Right renal pelvis (tissue), 4 donors: ENCODE data around the gene UGT2B17. TPM values are rescaled to one million over a fixed set of nuclear protein-coding genes. Genes with fewer than 3 reads are reported as not detected.
"Not testable (repeated sequence)": the region's sequence is repeated elsewhere in the genome, so short reads cannot be mapped to it uniquely, and the experiment has no call there.

Experiments used
- DNase-seq, 4 donors: peaks; one replicate each; pipeline ENCODE4 v3.0.0-alpha.2; 2013; ENCODE audit warnings: low read depth in 4 of 4, low spot score in 3 of 4, missing footprints in 1 of 4
- polyA plus RNA-seq, 4 donors: library from polyadenylated mRNA; unstranded; fragments of 120-200 nt; gene quantifications; one replicate each; pipeline ENCODE4 v1.2.1, GENCODE V29; 2013; ENCODE audit not compliant: insufficient read length in 4 of 4

The UGT2B17 gene
- polyA plus RNA-seq, 4 donors = 0.07 TPM; not detected in 3

- DNase-seq = no peak
Measured at GRCh38 chr4:68569466-68570121, 6.5 kb downstream of the UGT2B17 start.

- DNase-seq = not testable (repeated sequence)
Measured at GRCh38 chr4:68569036-68569435, 7.1 kb downstream of the UGT2B17 start.

DNA sequence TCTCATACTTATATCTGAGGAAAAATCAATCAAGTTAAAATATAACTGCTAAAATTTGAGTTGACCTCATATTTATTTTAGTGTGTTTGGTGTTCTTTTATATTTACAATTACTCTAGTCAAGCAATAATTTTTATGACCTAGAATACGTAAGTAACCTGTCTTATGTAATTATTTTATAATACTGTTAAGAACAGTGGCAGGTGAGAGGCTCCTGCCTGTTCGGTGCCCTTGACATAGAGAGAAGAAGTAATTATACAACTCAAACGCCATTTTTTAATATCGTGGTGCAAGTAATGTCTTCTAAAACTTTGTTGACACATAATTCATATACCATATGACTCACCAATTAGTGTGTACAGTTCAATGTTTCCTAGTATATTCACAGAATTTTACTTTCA lies 7.6 kb downstream of the UGT2B17 start:
- DNase-seq = not testable (repeated sequence)

DNA sequence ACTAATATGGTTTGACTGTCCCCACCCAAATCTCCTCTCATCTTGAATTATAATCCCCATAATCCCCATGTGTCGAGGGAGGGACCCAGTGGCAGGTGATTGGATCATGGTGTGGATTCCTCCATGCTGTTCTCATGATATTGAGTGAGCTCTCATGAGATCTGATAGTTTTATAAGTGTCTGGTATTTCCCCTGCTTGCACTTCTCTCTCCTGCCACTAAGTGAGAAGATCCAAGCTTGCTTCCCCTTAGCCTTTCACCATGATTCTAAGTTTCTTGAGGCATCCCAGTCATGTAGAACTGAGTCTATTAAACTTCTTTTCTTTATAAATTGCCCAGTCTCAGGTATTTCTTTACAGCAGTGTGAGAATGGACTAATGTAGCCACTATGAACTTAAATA lies 9.8 kb downstream of the UGT2B17 start:
- not testable (repeated sequence) for DNase-seq

DNA sequence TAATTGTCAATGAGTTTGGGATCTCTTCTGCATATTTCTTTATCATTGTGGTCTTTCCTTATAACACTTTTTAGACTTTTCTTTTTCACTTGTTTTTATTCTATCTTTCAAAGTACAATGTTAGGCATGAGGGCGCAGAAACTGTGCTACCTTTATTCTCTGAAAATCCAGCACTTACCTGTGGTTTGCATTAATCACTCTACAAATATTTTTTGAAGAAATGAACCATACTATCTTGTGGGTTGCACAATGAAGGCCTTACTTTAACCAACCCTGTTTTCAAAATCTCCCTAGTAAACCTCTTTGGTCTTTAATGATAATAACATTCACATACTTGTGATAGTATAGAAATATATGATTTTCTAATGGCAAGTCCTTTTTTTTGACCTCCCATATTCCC lies 11.0 kb downstream of the UGT2B17 start:
- DNase-seq = not testable (repeated sequence)

DNA sequence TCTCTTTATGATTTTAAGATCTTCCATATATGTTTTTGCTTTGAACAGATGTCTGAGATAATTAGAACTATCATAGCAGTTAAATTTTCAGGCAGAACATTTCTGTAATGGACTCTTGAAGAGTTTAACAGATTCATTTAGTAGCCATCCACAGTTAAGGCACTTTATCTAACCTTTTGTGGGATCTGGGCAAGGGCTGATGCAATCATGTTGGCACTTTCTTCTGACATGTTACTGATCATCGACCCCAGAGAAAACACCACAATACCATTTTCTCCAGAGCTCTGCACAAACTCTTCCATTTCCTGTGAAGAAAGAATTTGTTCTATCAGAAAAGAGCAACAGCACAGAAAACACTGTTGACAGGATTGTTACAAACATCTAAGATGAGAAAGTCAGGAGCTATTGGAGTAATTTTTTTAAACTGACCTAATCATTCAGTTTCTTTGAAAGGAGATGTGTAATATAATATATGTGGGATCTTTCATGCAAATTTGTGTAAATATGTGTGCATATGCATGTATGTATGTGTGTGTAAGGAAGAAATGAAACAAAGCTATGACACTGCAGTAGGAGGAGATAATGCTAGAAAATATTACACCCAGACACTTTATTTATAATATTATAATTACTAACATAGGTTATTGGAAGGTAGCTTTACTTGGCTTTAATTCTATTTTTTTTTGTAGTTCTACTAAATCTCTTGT lies 15.6 kb downstream of the UGT2B17 start:
- not testable (repeated sequence) for DNase-seq

GRCh38 chr4:68553830-68554229 lies 22.3 kb downstream of the UGT2B17 start:
- DNase-seq = not testable (repeated sequence)

GRCh38 chr4:68552818-68553811 lies 23.0 kb downstream of the UGT2B17 start:
- not testable (repeated sequence) for DNase-seq

- DNase-seq = not testable (repeated sequence)
Measured at GRCh38 chr4:68542742-68543141, 33.4 kb downstream of the UGT2B17 start.

GRCh38 chr4:68536375-68536774 lies 39.7 kb downstream of the UGT2B17 start:
- no peak for DNase-seq

GRCh38 chr4:68535974-68536373 lies 40.1 kb downstream of the UGT2B17 start:
- no peak for DNase-seq

DNA sequence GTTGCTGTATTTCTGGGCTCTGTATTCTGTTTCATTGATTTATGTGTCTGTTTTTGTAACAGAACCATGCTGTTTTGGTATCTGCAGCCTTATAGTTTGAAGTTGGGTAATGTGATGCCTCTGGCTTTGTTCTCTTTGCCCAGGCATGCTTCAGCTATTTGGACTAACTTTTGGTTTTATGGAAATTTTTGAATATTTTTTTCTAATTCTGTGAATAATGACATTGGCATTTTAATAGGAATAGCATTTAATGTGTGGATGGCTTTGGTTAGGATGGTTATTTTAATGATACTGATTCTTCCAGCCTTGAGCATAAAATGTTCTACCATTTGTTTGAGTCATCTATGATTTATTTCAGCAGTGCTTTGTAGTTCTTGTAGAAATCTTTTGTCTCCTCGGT lies 53.9 kb downstream of the UGT2B17 start:
- not testable (repeated sequence) for DNase-seq

- DNase-seq = no peak
Measured at GRCh38 chr4:68520985-68521384, 55.1 kb downstream of the UGT2B17 start.

GRCh38 chr4:68518889-68519288 lies 57.2 kb downstream of the UGT2B17 start:
- no peak for DNase-seq

GRCh38 chr4:68505452-68505851 lies 70.7 kb downstream of the UGT2B17 start:
- DNase-seq = not testable (repeated sequence)

DNA sequence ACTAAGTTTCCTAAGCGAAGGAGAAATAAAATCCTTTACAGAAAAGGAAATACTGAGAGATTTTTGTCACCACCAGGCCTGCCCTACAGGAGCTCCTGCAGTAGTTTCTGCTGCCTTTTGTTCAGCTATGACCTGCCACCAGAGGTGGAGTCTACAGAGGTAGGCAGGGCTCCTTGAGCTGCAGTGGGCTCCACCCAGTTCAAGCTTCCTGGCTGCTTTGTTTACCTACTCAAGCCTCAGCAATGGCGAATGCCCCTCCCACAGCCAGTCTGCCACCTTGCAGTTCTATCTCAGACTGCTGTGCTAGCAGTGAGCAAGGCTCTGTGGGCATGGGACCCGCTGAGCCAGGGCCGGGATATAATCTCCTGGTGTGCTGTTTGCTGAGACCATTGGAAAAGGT lies 71.3 kb downstream of the UGT2B17 start:
- DNase-seq = not testable (repeated sequence)

- not testable (repeated sequence) for DNase-seq
Measured at GRCh38 chr4:68503462-68503861, 72.7 kb downstream of the UGT2B17 start.

- DNase-seq = no peak
Measured at GRCh38 chr4:68499021-68499420, 77.1 kb downstream of the UGT2B17 start.

GRCh38 chr4:68498413-68499007 lies 77.6 kb downstream of the UGT2B17 start:
- DNase-seq = peak; percentile 49 to 54 (median 51)

- DNase-seq = no peak
Measured at GRCh38 chr4:68494688-68495087, 81.4 kb downstream of the UGT2B17 start.
